H9 (cell line): ENCODE data around the gene WRAP73. TPM values are rescaled to one million over a fixed set of nuclear protein-coding genes. Genes with fewer than 3 reads are reported as not detected.

Experiments
- DNase-seq: peaks from one replicate; pipeline ENCODE4 v3.0.0-alpha.2; 2017
- H2AFZ ChIP-seq: one replicate; pipeline ENCODE4 v1.6.1; 2013; ENCODE audit warnings: mild to moderate bottlenecking, low read length, control low read depth, moderate library complexity
- H2AK5ac ChIP-seq: 2 replicates; pipeline ENCODE4 v1.6.1; 2013; ENCODE audit warnings: low read length, control low read depth, mixed read lengths; ENCODE audit not compliant: insufficient read length
- H2BK120ac ChIP-seq: one replicate; pipeline ENCODE4 v1.6.1; 2013; ENCODE audit warnings: low read depth, mild to moderate bottlenecking, low read length, control low read depth, inconsistent platforms; ENCODE audit not compliant: poor library complexity, severe bottlenecking
- H2BK12ac ChIP-seq: 2 replicates; pipeline ENCODE4 v1.6.1; 2013; ENCODE audit warnings: low read length, control low read depth, mixed read lengths, low read depth; ENCODE audit not compliant: insufficient read length
- H2BK15ac ChIP-seq: 2 replicates; pipeline ENCODE4 v1.6.1; 2013; ENCODE audit warnings: low read depth, low read length, control low read depth
- H2BK20ac ChIP-seq: one replicate; pipeline ENCODE4 v1.6.1; 2013; ENCODE audit warnings: low read depth, mild to moderate bottlenecking, low read length, control low read depth, inconsistent platforms; ENCODE audit not compliant: poor library complexity, severe bottlenecking
- H2BK5ac ChIP-seq: 2 replicates; pipeline ENCODE4 v1.6.1; 2013; ENCODE audit warnings: low read length, control low read depth, mixed read lengths; ENCODE audit not compliant: insufficient read length
- H3K14ac ChIP-seq: 2 replicates; pipeline ENCODE4 v1.6.1; 2013; ENCODE audit warnings: low read length, control low read depth; ENCODE audit not compliant: insufficient read depth
- H3K18ac ChIP-seq: 2 replicates; pipeline ENCODE4 v1.6.1; 2013; ENCODE audit warnings: low read depth, mild to moderate bottlenecking, mixed read lengths, low read length, control low read depth; ENCODE audit not compliant: insufficient read length
- H3K23ac ChIP-seq: 2 replicates; pipeline ENCODE4 v1.6.1; 2013; ENCODE audit warnings: low read length, control low read depth, mixed read lengths, low read depth; ENCODE audit not compliant: insufficient read length
- H3K23me2 ChIP-seq: 2 replicates; pipeline ENCODE4 v1.6.1; 2013; ENCODE audit warnings: low read depth, mild to moderate bottlenecking, mixed read lengths, low read length, control low read depth; ENCODE audit not compliant: insufficient read length, poor library complexity, severe bottlenecking
- H3K27ac ChIP-seq: 2 replicates; pipeline ENCODE4 v1.5.1; 2013; ENCODE audit warnings: low read length, control low read depth, mixed read lengths, low read depth; ENCODE audit not compliant: insufficient read length
- H3K27me3 ChIP-seq: 2 replicates; pipeline ENCODE4 v1.6.1; 2013; ENCODE audit warnings: low read length, control low read depth, inconsistent platforms; ENCODE audit not compliant: insufficient read depth
- H3K4ac ChIP-seq: 2 replicates; pipeline ENCODE4 v1.6.1; 2013; ENCODE audit warnings: low read depth, mild to moderate bottlenecking, control low read depth, inconsistent platforms, low read length, moderate library complexity
- H3K4me1 ChIP-seq: 2 replicates; pipeline ENCODE4 v1.6.1; 2013; ENCODE audit warnings: low read length, control low read depth, inconsistent platforms; ENCODE audit not compliant: insufficient read depth
- H3K4me2 ChIP-seq: 2 replicates; pipeline ENCODE4 v1.6.1; 2013; ENCODE audit warnings: low read length, control low read depth, mixed read lengths; ENCODE audit not compliant: insufficient read length, insufficient read depth
- H3K56ac ChIP-seq: 2 replicates; pipeline ENCODE4 v1.6.1; 2013; ENCODE audit warnings: low read depth, mild to moderate bottlenecking, mixed read lengths, low read length, control low read depth; ENCODE audit not compliant: insufficient read length
- H3K79me1 ChIP-seq: 2 replicates; pipeline ENCODE4 v1.6.1; 2013; ENCODE audit warnings: low read depth, mild to moderate bottlenecking, moderate library complexity, low read length, control low read depth, inconsistent platforms; ENCODE audit not compliant: insufficient read depth, poor library complexity, severe bottlenecking
- H3K79me2 ChIP-seq: 2 replicates; pipeline ENCODE4 v1.6.1; 2013; ENCODE audit warnings: low read length, control low read depth, inconsistent platforms; ENCODE audit not compliant: insufficient read depth
- H3K9ac ChIP-seq: 2 replicates; pipeline ENCODE4 v1.6.1; 2013; ENCODE audit warnings: low read length, control low read depth, mixed read lengths; ENCODE audit not compliant: insufficient read length; ENCODE audit errors: extremely low read depth
- H3K9me3 ChIP-seq: one replicate; pipeline ENCODE4 v1.6.1; 2013; ENCODE audit warnings: low read depth, low read length, inconsistent platforms; ENCODE audit not compliant: control insufficient read depth
- H3T11ph ChIP-seq: one replicate; pipeline ENCODE4 v1.6.1; 2013; ENCODE audit warnings: mild to moderate bottlenecking, low read length, control low read depth, inconsistent platforms
- H4K20me1 ChIP-seq: one replicate; pipeline ENCODE4 v1.6.1; 2013; ENCODE audit not compliant: control insufficient read depth, insufficient read length, insufficient read depth
- H4K5ac ChIP-seq: 2 replicates; pipeline ENCODE4 v1.6.1; 2013; ENCODE audit warnings: low read depth, mild to moderate bottlenecking, mixed read lengths, low read length, control low read depth; ENCODE audit not compliant: insufficient read length
- H4K8ac ChIP-seq: replicated peaks from 2 replicates; pipeline ENCODE4 v1.6.1; 2013; ENCODE audit warnings: low read length, control low read depth, mixed read lengths, low read depth; ENCODE audit not compliant: insufficient read length
- H4K91ac ChIP-seq: 2 replicates; pipeline ENCODE4 v1.6.1; 2013; ENCODE audit warnings: low read depth, mild to moderate bottlenecking, moderate library complexity, mixed read lengths, low read length, control low read depth; ENCODE audit not compliant: insufficient read length
- H3K27ac Mint-ChIP-seq, 3 experiments: 2 replicates in 2 of 3; 3 replicates in 1 of 3; pipeline ENCODE4 v1.8.0; 2020 to 2021; ENCODE audit warnings: mixed read lengths in 3 of 3, mild to moderate bottlenecking in 1 of 3, moderate library complexity in 1 of 3
- H3K27me3 Mint-ChIP-seq: 2 replicates; pipeline ENCODE4 v1.8.0; 2021; ENCODE audit warnings: low read depth, mild to moderate bottlenecking, moderate library complexity, mixed read lengths
- H3K36me3 Mint-ChIP-seq, 3 experiments: 2 replicates in 2 of 3; 3 replicates in 1 of 3; pipeline ENCODE4 v1.8.0; 2020 to 2021; ENCODE audit warnings: low read depth in 3 of 3, mixed read lengths in 3 of 3; ENCODE audit not compliant: insufficient read depth in 1 of 3
- H3K4me1 Mint-ChIP-seq, 2 experiments: 2 replicates each; pipeline ENCODE4 v1.8.0; 2020; ENCODE audit warnings: mixed read lengths in 2 of 2
- H3K4me3 Mint-ChIP-seq, 2 experiments: 2 replicates in 1 of 2; 3 replicates in 1 of 2; pipeline ENCODE4 v1.8.0; 2020 to 2021; ENCODE audit warnings: mild to moderate bottlenecking in 2 of 2, mixed read lengths in 2 of 2, moderate library complexity in 1 of 2
- H3K9me3 Mint-ChIP-seq, 2 experiments: 2 replicates in 1 of 2; 3 replicates in 1 of 2; pipeline ENCODE4 v1.8.0; 2020; ENCODE audit warnings: mild to moderate bottlenecking in 2 of 2, mixed read lengths in 2 of 2, moderate library complexity in 1 of 2
- WGBS: extraction: QIAGEN DNeasy Blood & Tissue Kit; methylation state at CpG from one replicate; pipeline ENCODE4 v1.1.7; 2013; ENCODE audit warnings: missing lambda C conversion rate, low lambda C conversion rate, mixed read lengths; ENCODE audit not compliant: insufficient read length; ENCODE audit errors: extremely low coverage; 5-methylcytosine and 5-hydroxymethylcytosine counted together
- total RNA-seq: library from RNA; stranded (reverse); gene quantifications from 2 replicates; pipeline ENCODE4 v1.2.1, GENCODE V29; 2021
- TF ChIP-seq, protein P1 (sequence below): fragments of 200-600 bp; sonication (generic); conservative IDR thresholded peaks from 3 replicates; pipeline ENCODE4 v1.8.0; 2021; ENCODE audit warnings: antibody characterized with exemption, mild to moderate bottlenecking

Gene WRAP73
- total RNA-seq, 1 experiment from 2014 or later = 28.4 TPM

DNA sequence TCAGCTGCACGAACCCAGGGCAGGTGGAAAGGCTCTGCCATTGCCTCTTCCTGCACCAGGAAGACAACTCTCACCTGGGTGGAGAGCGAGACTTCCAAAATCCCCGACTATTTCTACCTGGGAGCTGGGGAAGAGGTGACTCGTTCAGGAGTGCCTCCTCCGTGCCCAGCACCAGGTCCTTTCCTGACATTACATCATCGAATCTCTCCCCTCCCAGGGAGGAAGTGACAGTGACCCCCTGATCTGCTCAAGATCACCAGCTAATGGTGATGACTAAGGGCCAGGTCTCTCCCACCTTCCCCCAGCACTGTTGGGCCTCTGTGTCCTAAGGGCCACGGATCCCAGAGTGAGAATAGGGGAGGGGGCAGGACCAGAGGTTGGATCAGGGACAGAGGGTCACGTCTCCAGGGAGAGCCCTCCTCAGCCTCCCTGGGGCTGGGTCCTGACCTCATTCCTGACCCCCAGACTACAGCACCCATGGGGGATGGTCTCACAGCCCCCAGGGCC, 45.4 kb downstream of the WRAP73 start:
- no peaks in the 10 kb centered on the region for H4K20me1 ChIP-seq
- H3K27ac Mint-ChIP-seq = no peak overlapping the region
- H4K5ac ChIP-seq = no peak overlapping the region
- no peak overlapping the region for H2BK120ac ChIP-seq
- no peak overlapping the region for H3K18ac ChIP-seq
- no peaks in the 10 kb centered on the region for H3K27me3 Mint-ChIP-seq
- H4K91ac ChIP-seq = no peak overlapping the region
- H3K9ac ChIP-seq = no peak overlapping the region
- no peak overlapping the region for H3K4me2 ChIP-seq
- no peak overlapping the region for H4K8ac ChIP-seq
- no peak for DNase-seq
- H2AFZ ChIP-seq = no peak overlapping the region
- WGBS = no CpG with 5 or more reads among the region's 8 CpGs
- no peak overlapping the region for H2BK15ac ChIP-seq
- no peak overlapping the region for H3K23ac ChIP-seq
- H3K27ac ChIP-seq = no peak overlapping the region
- H3K56ac ChIP-seq = no peak overlapping the region
- H3K4me1 Mint-ChIP-seq = peaks cover 3 to 4% of the 10 kb centered on the region in 2 experiments
- no peaks in the 10 kb centered on the region for H3K9me3 ChIP-seq
- H2BK20ac ChIP-seq = no peak overlapping the region
- no peak overlapping the region for H2AK5ac ChIP-seq
- no peaks in the 10 kb centered on the region for H3K79me2 ChIP-seq
- no peak overlapping the region for H2BK12ac ChIP-seq
- H3K4ac ChIP-seq = no peak overlapping the region
- no peaks in the 10 kb centered on the region for H3K27me3 ChIP-seq
- H3T11ph ChIP-seq = no peak overlapping the region
- H3K79me1 ChIP-seq = no peaks in the 10 kb centered on the region
- no peaks in the 10 kb centered on the region; a peak in 2 of 7 replicates for H3K36me3 Mint-ChIP-seq
- no peak overlapping the region for H3K4me3 Mint-ChIP-seq
- TF ChIP-seq, protein P1, sequence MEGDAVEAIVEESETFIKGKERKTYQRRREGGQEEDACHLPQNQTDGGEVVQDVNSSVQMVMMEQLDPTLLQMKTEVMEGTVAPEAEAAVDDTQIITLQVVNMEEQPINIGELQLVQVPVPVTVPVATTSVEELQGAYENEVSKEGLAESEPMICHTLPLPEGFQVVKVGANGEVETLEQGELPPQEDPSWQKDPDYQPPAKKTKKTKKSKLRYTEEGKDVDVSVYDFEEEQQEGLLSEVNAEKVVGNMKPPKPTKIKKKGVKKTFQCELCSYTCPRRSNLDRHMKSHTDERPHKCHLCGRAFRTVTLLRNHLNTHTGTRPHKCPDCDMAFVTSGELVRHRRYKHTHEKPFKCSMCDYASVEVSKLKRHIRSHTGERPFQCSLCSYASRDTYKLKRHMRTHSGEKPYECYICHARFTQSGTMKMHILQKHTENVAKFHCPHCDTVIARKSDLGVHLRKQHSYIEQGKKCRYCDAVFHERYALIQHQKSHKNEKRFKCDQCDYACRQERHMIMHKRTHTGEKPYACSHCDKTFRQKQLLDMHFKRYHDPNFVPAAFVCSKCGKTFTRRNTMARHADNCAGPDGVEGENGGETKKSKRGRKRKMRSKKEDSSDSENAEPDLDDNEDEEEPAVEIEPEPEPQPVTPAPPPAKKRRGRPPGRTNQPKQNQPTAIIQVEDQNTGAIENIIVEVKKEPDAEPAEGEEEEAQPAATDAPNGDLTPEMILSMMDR = no peak
- H3K4me1 ChIP-seq = no peaks in the 10 kb centered on the region
- no peaks in the 10 kb centered on the region for H3K9me3 Mint-ChIP-seq
- no peaks in the 10 kb centered on the region for H3K23me2 ChIP-seq
- H2BK5ac ChIP-seq = no peak overlapping the region
- H3K14ac ChIP-seq = no peak overlapping the region
